Measurements from ENCODE around the gene LRRC32. TPM values are rescaled to one million over a fixed set of nuclear protein-coding genes. Genes with fewer than 3 reads are reported as not detected.

Gene LRRC32
- polyA plus RNA-seq, 3 donors: 1.5 TPM; not detected in 2

GRCh38 chr11:76671626-76672309 lies 1.2 kb upstream of the LRRC32 start:
- peaks cover 27 to 35% of the 10 kb centered on the region in 2 donors for H3K4me1 ChIP-seq (ENCODE audit: control insufficient read depth in 1 of 2, insufficient read depth in 2 of 2, low read length in 2 of 2)
- H3K9me3 ChIP-seq (replicated peaks in 1 of 2; ENCODE audit: control insufficient read depth in 1 of 2, insufficient read depth in 1 of 2, low read length in 2 of 2): no peaks in the 10 kb centered on the region
- H3K36me3 ChIP-seq (replicated peaks in 1 of 2; ENCODE audit: control insufficient read depth in 1 of 2, insufficient read depth in 2 of 2, low read length in 2 of 2): no peaks in the 10 kb centered on the region
- H3K4me2 ChIP-seq (replicated peaks; ENCODE audit: extremely low read depth, low read length, poor library complexity, severe bottlenecking): no peak overlapping the region
- peaks cover 32% of the 10 kb centered on the region for H3K4me1 Mint-ChIP-seq
- no peak for TF ChIP-seq CTCF (IDR thresholded peaks at IDR 0.05)
- no peaks in the 10 kb centered on the region for H4K20me1 ChIP-seq (ENCODE audit: insufficient read depth, low read length)
- 83% methylated on average over 1 of the region's 5 CpGs for WGBS (ENCODE audit: insufficient coverage)
- intact Hi-C loops (cut with micrococcal nuclease): loop anchor here (2.0 to 5.0 kb wide), 2 partner anchors 39 to 43 kb away; no protein-coding TSS in a partner anchor
- peaks cover 25 to 59% of the 10 kb centered on the region in 2 donors for H3K27me3 ChIP-seq (ENCODE audit: control insufficient read depth in 2 of 2, insufficient read depth in 2 of 2, low read length in 2 of 2)
- no peak for DNase-seq
- H3K27ac Mint-ChIP-seq: peak overlapping the region in 6 of 7 donors; percentile 53 to 93 (median 77)
- H2AFZ ChIP-seq (ENCODE audit: insufficient read depth, low read depth, low read length, poor library complexity, severe bottlenecking): no peak overlapping the region
- peaks cover 0 to 11% (median 3%) of the 10 kb centered on the region in 7 donors for H3K9me3 Mint-ChIP-seq
- no peak overlapping the region for H3K9ac ChIP-seq (ENCODE audit: insufficient read depth, low read length, poor library complexity, severe bottlenecking)
- H3K4me3 Mint-ChIP-seq: peak overlapping the region in 1 of 2 donors; percentile 79
- H3K36me3 Mint-ChIP-seq: peaks cover 4 to 29% of the 10 kb centered on the region in 2 donors
- H3K27ac ChIP-seq (ENCODE audit: low read depth in 1 of 2, low read length in 2 of 2): no peak overlapping the region
- no peak overlapping the region for H3K4me3 ChIP-seq (replicated peaks in 1 of 3; ENCODE audit: low read depth in 2 of 3, low read length in 3 of 3)
- H3K79me2 ChIP-seq (ENCODE audit: insufficient read depth, low read length): no peaks in the 10 kb centered on the region
- peaks cover 49 to 85% (median 61%) of the 10 kb centered on the region in 3 donors for H3K27me3 Mint-ChIP-seq (ENCODE audit: low read depth in 3 of 3)

GRCh38 chr11:76671237-76671592 lies 668 bp upstream of the LRRC32 start:
- peaks cover 0 to 11% (median 3%) of the 10 kb centered on the region in 7 donors for H3K9me3 Mint-ChIP-seq
- H3K27ac Mint-ChIP-seq: peak overlapping the region in 6 of 7 donors; percentile 53 to 93 (median 77)
- peaks cover 4 to 31% of the 10 kb centered on the region in 2 donors for H3K36me3 Mint-ChIP-seq
- H3K27me3 Mint-ChIP-seq (ENCODE audit: low read depth in 3 of 3): peaks cover 48 to 85% (median 58%) of the 10 kb centered on the region in 3 donors
- Histone ChIP-seq H3K27ac (ENCODE audit: low read depth in 1 of 2, low read length in 2 of 2) (no peak overlapping the region), H4K20me1 (ENCODE audit: insufficient read depth, low read length) (no peaks in the 10 kb centered on the region), H3K27me3 (ENCODE audit: control insufficient read depth in 2 of 2, insufficient read depth in 2 of 2, low read length in 2 of 2) (peaks cover 25 to 59% of the 10 kb centered on the region in 2 donors), H3K9ac (ENCODE audit: insufficient read depth, low read length, poor library complexity, severe bottlenecking) (no peak overlapping the region), H3K4me2 (replicated peaks; ENCODE audit: extremely low read depth, low read length, poor library complexity, severe bottlenecking) (peak overlapping the region; percentile 77), H3K36me3 (replicated peaks in 1 of 2; ENCODE audit: control insufficient read depth in 1 of 2, insufficient read depth in 2 of 2, low read length in 2 of 2) (no peaks in the 10 kb centered on the region), H3K79me2 (ENCODE audit: insufficient read depth, low read length) (no peaks in the 10 kb centered on the region), H3K9me3 (replicated peaks in 1 of 2; ENCODE audit: control insufficient read depth in 1 of 2, insufficient read depth in 1 of 2, low read length in 2 of 2) (no peaks in the 10 kb centered on the region), H2AFZ (ENCODE audit: insufficient read depth, low read depth, low read length, poor library complexity, severe bottlenecking) (no peak overlapping the region), H3K4me1 (ENCODE audit: control insufficient read depth in 1 of 2, insufficient read depth in 2 of 2, low read length in 2 of 2) (peaks cover 27 to 35% of the 10 kb centered on the region in 2 donors), H3K4me3 (replicated peaks in 1 of 3; ENCODE audit: low read depth in 2 of 3, low read length in 3 of 3) (peak overlapping the region in 1 of 3 experiments; percentile 65)
- peak overlapping the region; percentile 41 to 79 for H3K4me3 Mint-ChIP-seq
- TF ChIP-seq CTCF (IDR thresholded peaks at IDR 0.05): no peak
- DNase-seq: no peak
- 0% methylated on average over 6 of the region's 8 CpGs for WGBS (ENCODE audit: insufficient coverage)
- intact Hi-C loops (cut with micrococcal nuclease): loop anchor here (2.0 to 5.0 kb wide), 2 partner anchors 39 to 42 kb away; no protein-coding TSS in a partner anchor
- peaks cover 37% of the 10 kb centered on the region for H3K4me1 Mint-ChIP-seq

All from CD14-positive monocyte (primary cell).